ENCODE data around the gene OR10G3.

DNA sequence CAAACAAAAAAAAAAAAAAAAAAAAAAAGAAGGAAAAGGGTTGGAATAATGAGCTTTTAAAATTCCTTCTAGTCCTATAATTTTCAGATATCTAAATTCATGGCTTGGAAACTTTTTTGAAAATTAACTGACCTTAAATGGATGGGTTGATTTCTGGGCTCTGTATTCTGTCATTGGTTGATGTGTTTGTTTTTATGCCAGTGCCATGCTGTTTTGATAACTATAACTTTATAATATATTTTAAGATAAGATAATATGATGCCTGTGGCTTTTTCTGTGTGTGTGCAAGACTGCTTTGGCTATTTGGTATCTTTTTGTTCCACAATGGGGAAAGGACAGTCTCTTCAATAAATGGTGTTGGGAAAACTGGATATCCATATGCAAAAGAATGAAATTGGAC, 7.3 kb downstream of the OR10G3 start:
- TF ChIP-seq POLR2A (IDR thresholded peaks at IDR 0.05) (no peak), POLR2AphosphoS5 (IDR thresholded peaks at IDR 0.05) (no peak)
- TF ChIP-seq, protein P1, sequence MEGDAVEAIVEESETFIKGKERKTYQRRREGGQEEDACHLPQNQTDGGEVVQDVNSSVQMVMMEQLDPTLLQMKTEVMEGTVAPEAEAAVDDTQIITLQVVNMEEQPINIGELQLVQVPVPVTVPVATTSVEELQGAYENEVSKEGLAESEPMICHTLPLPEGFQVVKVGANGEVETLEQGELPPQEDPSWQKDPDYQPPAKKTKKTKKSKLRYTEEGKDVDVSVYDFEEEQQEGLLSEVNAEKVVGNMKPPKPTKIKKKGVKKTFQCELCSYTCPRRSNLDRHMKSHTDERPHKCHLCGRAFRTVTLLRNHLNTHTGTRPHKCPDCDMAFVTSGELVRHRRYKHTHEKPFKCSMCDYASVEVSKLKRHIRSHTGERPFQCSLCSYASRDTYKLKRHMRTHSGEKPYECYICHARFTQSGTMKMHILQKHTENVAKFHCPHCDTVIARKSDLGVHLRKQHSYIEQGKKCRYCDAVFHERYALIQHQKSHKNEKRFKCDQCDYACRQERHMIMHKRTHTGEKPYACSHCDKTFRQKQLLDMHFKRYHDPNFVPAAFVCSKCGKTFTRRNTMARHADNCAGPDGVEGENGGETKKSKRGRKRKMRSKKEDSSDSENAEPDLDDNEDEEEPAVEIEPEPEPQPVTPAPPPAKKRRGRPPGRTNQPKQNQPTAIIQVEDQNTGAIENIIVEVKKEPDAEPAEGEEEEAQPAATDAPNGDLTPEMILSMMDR (IDR thresholded peaks at IDR 0.05): no peak
